SK-N-MC (cell line): ENCODE measurements around the gene CYBA.

Source experiments
- DNase-seq: peaks from one replicate; pipeline ENCODE4 v3.0.0-alpha.2; 2011; ENCODE audit warnings: low read depth, low spot score
- H3K27ac ChIP-seq: fragments of 200-600 bp; sonication (generic); 2 replicates; pipeline ENCODE4 v1.5.1; 2016; ENCODE audit warnings: mixed run types
- H3K36me3 ChIP-seq: fragments of 200-600 bp; sonication (generic); 2 replicates; pipeline ENCODE4 v1.6.1; 2017; ENCODE audit warnings: antibody characterized with exemption, low read length, mixed read lengths; ENCODE audit not compliant: insufficient read depth
- H3K4me3 ChIP-seq: fragments of 200-600 bp; sonication (generic); 2 replicates; pipeline ENCODE4 v1.5.1; 2016
- H3K9ac ChIP-seq: fragments of 200-600 bp; sonication (generic); 2 replicates; pipeline ENCODE4 v1.8.0; 2017; ENCODE audit warnings: mixed run types, mixed read lengths; ENCODE audit not compliant: insufficient read length
- H3K9me3 ChIP-seq: fragments of 200-600 bp; sonication (generic); 2 replicates; pipeline ENCODE4 v1.6.1; 2017; ENCODE audit warnings: low read depth, mild to moderate bottlenecking, antibody characterized with exemption, low read length, moderate library complexity, mixed read lengths
- EZH2 ChIP-seq: fragments of 200-600 bp; sonication (generic); IDR thresholded peaks from one replicate; pipeline ENCODE4 v1.6.1; 2017; ENCODE audit warnings: antibody characterized with exemption
- FOXP2 ChIP-seq: optimal IDR thresholded peaks from 2 replicates; pipeline ENCODE3; 2011; ENCODE audit warnings: mild to moderate bottlenecking, moderate library complexity; ENCODE audit not compliant: insufficient read depth; ENCODE audit errors: extremely low read length, control extremely low read depth
- POLR2AphosphoS5 ChIP-seq: IDR thresholded peaks from 2 replicates; pipeline ENCODE4 v1.6.1; 2012; ENCODE audit warnings: mild to moderate bottlenecking, low read depth, low read length, borderline replicate concordance

CYBA gene

DNA sequence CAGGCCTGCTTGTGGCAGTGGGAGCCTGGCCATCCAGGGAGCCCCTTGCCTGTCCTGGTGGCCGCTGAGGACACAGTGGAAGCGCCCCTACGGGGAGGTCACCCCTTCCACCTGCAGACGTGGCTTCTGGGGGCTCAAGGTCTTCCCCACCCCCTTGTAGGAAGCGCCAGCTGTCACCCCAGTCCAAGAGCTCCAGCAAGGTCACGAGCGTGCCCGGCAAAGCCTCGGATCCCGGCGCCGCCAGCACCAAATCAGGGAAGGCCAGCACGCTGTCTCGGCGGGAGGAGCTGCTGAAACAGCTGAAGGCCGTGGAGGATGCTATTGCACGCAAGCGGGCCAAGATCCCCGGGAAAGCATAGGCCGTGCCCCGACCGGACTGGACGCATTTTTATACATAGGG lies 19.9 kb downstream of the CYBA start:
- no peak overlapping the region for H3K4me3 ChIP-seq
- H3K27ac ChIP-seq = no peak overlapping the region
- H3K9ac ChIP-seq = no peak overlapping the region
- H3K36me3 ChIP-seq = no peaks in the 10 kb centered on the region; the same call in 1 of the 2 replicates
- H3K9me3 ChIP-seq = no peaks in the 10 kb centered on the region
- TF ChIP-seq EZH2 (no peak), FOXP2 (no peak), POLR2AphosphoS5 (no peak)
- no peak for DNase-seq

DNA sequence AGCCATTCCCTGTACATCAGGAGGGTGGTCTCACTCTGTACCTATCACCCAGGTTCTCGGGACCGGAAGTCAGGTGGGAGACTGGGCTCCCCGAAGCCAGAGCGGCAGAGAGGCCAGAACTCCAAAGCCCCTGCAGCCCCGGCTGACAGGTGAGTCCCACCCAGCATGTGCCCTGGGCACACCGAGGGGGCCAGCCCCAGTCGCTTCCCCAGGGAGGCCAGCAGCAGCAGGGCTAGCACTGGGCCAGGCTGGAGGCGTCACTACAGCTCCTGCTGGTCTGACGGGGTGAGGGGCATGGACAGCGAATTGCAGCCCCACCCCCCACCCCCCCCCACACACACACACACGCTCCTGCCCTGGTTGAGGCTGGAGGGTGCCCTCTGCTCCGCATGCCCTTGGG lies 20.4 kb downstream of the CYBA start:
- Histone ChIP-seq H3K9ac (no peak overlapping the region), H3K36me3 (no peaks in the 10 kb centered on the region; the same call in 1 of the 2 replicates), H3K4me3 (no peak overlapping the region), H3K27ac (no peak overlapping the region), H3K9me3 (no peaks in the 10 kb centered on the region)
- TF ChIP-seq POLR2AphosphoS5 = no peak
- no peak for TF ChIP-seq FOXP2
- TF ChIP-seq EZH2 = no peak
- DNase-seq = no peak

DNA sequence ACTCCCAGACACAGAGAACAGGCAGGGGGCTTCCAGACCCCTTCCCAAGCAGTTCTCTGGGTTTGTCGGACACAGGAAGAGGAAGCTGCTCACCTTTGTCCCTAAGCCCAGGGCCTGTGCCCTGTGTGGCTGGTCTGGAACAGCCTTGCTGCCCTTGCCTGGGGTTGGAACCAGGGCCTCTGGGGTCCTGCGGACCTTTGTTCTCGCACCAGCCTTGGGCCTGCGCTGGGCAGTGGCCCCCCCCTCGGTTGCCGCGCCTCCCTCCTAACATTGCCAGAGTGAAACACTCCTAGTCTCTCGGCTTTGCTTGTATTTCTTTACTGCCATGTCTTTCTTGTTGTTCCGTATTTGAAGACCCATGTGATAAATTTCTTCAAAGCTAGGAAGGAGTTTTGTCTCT lies 21.0 kb downstream of the CYBA start:
- H3K9ac ChIP-seq = no peak overlapping the region
- no peak for DNase-seq
- no peak overlapping the region for H3K4me3 ChIP-seq
- no peak overlapping the region for H3K27ac ChIP-seq
- no peaks in the 10 kb centered on the region for H3K9me3 ChIP-seq
- no peaks in the 10 kb centered on the region; the same call in 1 of the 2 replicates for H3K36me3 ChIP-seq
- TF ChIP-seq EZH2 = no peak
- TF ChIP-seq POLR2AphosphoS5 = no peak
- no peak for TF ChIP-seq FOXP2

DNA sequence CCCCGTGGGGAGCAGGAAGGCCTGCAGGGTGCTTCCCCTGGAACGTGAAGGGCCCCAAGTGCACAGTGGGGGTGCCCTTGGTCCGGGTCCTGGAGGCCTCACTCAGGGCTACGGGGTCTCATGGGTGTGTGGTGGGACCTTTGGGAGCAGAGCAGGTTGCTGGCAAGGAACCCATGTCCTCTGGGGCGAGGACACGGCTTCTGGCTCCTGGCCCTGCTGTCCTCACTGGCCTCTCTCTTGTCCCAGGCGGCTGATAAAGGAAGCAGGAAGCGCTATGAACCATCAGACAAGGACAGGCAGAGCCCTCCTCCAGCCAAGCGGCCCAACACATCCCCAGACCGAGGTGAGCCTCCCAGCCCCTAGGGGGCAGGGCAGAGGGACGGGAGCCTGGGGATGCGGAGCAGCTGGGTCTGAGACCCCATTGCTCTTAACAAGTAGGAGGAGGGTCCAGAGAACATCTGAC lies 22.3 kb downstream of the CYBA start:
- H3K27ac ChIP-seq = no peak overlapping the region
- H3K36me3 ChIP-seq = no peaks in the 10 kb centered on the region; the same call in 1 of the 2 replicates
- TF ChIP-seq EZH2 = no peak
- no peak for TF ChIP-seq FOXP2
- no peak for TF ChIP-seq POLR2AphosphoS5
- DNase-seq = no peak
- no peak overlapping the region for H3K4me3 ChIP-seq
- H3K9ac ChIP-seq = no peak overlapping the region
- no peaks in the 10 kb centered on the region for H3K9me3 ChIP-seq

DNA sequence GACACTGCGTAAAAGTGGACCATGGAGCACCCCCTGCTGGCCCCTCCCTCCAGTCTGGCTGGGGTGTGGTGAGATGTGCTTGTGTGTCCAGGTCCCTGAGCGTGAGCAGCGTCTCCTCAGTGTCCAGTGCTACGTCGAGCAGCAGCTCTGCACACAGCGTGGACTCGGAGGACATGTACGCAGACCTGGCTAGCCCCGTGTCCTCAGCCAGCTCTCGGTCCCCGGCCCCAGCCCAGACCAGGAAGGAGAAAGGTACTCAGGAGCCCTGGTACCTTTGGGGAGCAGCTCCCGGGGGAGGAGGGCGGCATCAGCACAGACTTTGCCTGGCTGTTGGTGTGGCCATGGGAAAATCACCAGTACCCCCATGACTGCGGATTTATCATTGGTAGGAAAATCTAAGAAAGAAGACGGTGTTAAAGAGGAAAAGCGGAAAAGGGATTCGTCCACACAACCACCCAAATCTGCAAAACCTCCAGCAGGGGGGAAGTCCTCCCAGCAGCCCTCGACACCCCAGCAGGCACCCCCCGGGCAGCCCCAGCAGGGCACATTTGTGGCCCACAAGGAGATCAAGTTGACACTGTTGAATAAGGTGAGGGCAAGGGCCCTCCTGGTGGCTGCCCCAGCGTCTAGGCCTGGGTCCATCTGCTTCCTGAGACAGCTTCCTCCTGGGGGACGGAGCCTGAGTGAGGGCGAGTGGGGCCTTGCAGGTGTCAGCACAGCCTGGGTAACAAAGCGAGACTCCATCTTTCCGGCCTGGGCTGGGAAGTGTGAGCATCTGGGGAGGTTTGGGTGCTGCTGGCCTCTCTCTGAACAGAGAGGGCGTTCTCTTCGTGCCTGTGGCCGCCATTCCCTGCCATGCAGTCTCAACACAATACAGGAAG lies 23.1 kb downstream of the CYBA start:
- H3K9me3 ChIP-seq = no peaks in the 10 kb centered on the region
- no peak overlapping the region for H3K4me3 ChIP-seq
- no peak overlapping the region for H3K9ac ChIP-seq
- no peak for DNase-seq
- H3K36me3 ChIP-seq = no peaks in the 10 kb centered on the region; the same call in 1 of the 2 replicates
- H3K27ac ChIP-seq = no peak overlapping the region
- TF ChIP-seq POLR2AphosphoS5 = no peak
- TF ChIP-seq FOXP2 = no peak
- TF ChIP-seq EZH2 = no peak

DNA sequence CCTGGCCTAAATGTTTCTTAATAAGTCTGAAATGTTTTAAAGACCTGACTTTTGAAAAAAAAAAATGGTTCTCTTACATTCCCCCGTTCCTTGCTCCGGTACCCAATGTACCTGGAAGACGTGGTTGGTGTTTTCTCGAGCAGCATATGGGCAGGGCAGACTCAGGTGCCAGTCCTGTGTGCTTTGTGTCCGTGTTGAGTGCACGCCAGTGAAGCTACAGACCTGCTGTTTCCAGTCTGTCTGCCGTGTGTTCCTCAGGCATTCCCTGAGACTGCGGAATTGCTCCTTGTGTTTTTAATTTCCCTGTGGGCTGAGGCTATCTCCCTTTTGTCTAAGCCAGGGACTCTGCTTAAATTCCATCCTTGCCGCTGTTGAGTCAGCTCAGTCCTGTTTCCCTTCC lies 24.2 kb downstream of the CYBA start:
- TF ChIP-seq EZH2 = no peak
- TF ChIP-seq FOXP2 = no peak
- TF ChIP-seq POLR2AphosphoS5 = no peak
- no peaks in the 10 kb centered on the region; the same call in 1 of the 2 replicates for H3K36me3 ChIP-seq
- no peak overlapping the region for H3K9ac ChIP-seq
- no peak overlapping the region for H3K27ac ChIP-seq
- DNase-seq = no peak
- no peaks in the 10 kb centered on the region for H3K9me3 ChIP-seq
- no peak overlapping the region for H3K4me3 ChIP-seq

DNA sequence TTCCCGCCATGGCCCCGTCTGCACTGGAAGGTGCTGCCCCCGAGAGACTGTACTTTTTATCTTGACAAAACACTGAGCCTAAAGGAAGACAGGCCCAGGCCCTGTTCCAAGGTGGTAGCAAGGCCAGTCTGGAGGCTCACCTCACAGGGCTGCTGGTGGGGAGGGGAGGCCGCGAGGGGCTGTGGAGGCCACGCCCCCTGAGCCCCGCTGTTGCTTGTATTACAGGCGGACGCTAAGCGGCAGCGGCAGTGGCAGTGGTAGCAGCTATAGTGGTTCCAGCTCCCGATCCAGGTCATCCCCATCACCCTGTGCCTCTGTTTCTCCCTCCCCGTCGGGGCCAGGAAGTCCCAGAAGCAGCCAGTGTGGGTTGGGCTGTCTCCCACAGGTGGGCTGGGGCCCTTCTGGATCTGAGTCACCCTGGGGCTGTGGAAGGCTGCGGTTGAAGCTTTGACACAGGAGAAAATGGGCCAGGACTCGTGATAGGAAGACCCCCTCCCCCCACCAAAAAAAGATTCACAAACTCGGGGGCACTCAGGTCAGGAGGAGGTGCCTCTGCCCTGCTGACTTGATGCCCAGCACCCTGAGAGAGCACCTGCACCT lies 25.8 kb downstream of the CYBA start:
- Histone ChIP-seq H3K36me3 (no peaks in the 10 kb centered on the region; the same call in 1 of the 2 replicates), H3K4me3 (no peak overlapping the region), H3K27ac (no peak overlapping the region), H3K9me3 (no peaks in the 10 kb centered on the region), H3K9ac (no peak overlapping the region)
- no peak for TF ChIP-seq FOXP2
- TF ChIP-seq POLR2AphosphoS5 = no peak
- TF ChIP-seq EZH2 = no peak
- DNase-seq = no peak

DNA sequence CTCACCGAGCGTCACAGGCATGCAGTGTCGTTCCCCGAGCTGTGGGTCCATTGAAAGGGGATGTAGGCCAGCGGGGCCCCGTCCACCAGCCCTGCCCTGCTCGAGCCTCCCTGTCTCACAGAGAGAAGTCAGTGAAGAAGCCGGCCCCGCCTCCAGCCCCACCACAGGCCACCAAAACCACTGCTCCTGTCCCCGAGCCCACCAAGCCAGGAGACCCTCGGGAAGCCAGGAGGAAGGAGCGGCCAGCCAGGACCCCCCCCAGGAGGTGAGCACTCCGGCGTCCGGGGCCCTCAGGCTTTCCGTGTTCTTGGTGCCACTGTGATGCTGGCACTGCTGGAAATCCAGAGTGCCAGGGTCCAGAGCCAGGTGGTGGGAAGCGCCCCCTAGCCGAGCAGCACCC lies 26.4 kb downstream of the CYBA start:
- H3K9me3 ChIP-seq = no peaks in the 10 kb centered on the region
- no peak overlapping the region for H3K27ac ChIP-seq
- no peak for TF ChIP-seq POLR2AphosphoS5
- TF ChIP-seq EZH2 = no peak
- TF ChIP-seq FOXP2 = no peak
- no peak overlapping the region for H3K4me3 ChIP-seq
- H3K9ac ChIP-seq = no peak overlapping the region
- no peaks in the 10 kb centered on the region; the same call in 1 of the 2 replicates for H3K36me3 ChIP-seq
- DNase-seq = no peak

DNA sequence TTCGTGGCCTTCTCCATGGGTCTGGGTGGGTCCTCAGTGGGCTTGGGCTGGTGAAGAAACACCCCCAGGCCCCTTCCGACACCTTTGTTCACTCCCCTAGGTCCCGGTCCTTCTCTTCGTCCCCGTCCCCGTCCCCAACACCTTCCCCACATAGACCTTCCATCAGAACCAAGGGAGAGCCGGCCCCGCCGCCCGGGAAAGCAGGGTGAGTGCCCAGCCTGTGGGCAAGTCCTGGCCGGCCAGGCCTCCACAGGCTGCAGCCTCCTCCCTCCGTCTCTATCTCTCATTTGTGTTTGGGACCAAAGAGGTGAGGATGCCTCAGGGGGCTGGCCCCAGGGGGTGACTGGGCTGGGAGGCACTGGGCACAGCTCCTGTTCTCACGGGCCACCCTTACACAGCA lies 27.0 kb downstream of the CYBA start:
- no peak overlapping the region for H3K9ac ChIP-seq
- TF ChIP-seq POLR2AphosphoS5 = no peak
- no peak for TF ChIP-seq FOXP2
- TF ChIP-seq EZH2 = no peak
- H3K27ac ChIP-seq = no peak overlapping the region
- DNase-seq = no peak
- no peaks in the 10 kb centered on the region for H3K9me3 ChIP-seq
- no peak overlapping the region for H3K4me3 ChIP-seq
- no peaks in the 10 kb centered on the region; the same call in 1 of the 2 replicates for H3K36me3 ChIP-seq
